Posterior vena cava (tissue), 2 donors: ENCODE results near the gene CHRM3. TPM values are rescaled to one million over a fixed set of nuclear protein-coding genes. Genes with fewer than 3 reads are reported as not detected.
"Not testable (repeated sequence)": the region's sequence is repeated elsewhere in the genome, so short reads cannot be mapped to it uniquely, and the experiment has no call there.

Experiments used
- DNase-seq: peaks from one replicate; pipeline ENCODE4 v3.0.0-alpha.2; 2020; ENCODE audit warnings: low spot score
- intact Hi-C, 2 donors: fragments of 100-400 bp; cut with DNase I; formaldehyde crosslinking; loops; one replicate each; pipeline versions ENCODE4 v1.14.1 to v1.14.2; 2022 to 2023
- long read RNA-seq, 2 donors: library from polyadenylated mRNA; unstranded; transcript quantifications; one replicate each; pipeline ENCODE4 v2.0.0, GENCODE V29; 2020 to 2021
- total RNA-seq, 2 donors: library from RNA; stranded (reverse); fragmentation: NEBNext Ultra II Directional; extraction: Animal tissue kit (Norgen Biotek cat#: 25700); gene quantifications; one replicate each; pipeline ENCODE4 v1.2.1, GENCODE V29; 2021
- donor health status: DM: yes; HTN: yes; CAD: no.
- donor health status: DM: yes; HTN: yes; CAD: no.

The CHRM3 gene
- total RNA-seq = 1 to 10 TPM; 1.4 to 1.8 TPM
- long read RNA-seq, donor 1, partial matches to known transcripts = 0 of 1 reads
- long read RNA-seq, donor 1, other reads (novel, unspliced or antisense) = 1 of 1 reads
- long read RNA-seq, donor 2 = 0 reads

DNA sequence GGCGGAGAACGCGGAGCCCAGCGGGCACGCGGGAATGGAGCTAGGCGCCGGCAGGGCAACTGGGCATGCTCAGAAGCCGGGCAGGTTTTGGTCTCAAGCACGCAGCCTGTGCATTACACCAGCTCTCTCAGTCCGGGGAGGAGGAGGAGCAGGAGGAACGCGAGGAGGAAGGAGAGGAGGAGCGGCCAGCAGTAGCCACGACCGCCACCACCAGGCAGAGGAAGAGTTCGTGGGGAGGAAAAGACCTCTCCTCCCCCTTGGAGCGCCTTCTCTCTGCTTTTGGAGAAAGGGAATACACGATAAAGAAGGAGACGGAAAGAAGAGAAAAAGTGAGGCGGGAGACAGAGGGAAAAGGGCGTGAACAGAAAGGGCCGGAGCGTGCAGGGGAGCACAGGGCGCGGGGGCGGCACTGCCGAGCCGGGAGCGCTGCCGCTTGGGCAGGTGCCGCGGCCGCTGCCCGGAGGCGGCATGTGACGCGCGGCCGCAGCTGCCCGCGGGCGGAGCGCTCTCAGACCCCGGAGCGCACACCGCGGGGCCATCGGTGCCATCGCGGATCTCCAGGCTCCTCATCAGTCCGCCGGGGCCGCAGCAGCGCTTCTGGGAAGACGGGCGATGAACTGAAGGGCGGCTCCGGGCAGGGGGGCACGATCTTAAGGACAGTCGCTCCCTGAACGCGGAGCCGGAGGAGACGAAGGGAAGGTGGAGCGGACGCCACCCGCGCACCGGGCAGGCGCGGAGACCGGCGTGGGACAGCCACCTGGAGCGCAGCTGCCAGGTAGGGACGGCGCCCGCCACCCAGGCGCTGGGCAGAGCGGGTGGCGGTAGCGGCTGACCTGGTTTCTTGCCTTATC is at the start of gene CHRM3:
Gene CHRM3 (plus strand): TSS at position 116 of the 851 bp plus-strand sequence. CDS start 520,884 bp downstream, outside the sequence.
- intact Hi-C loops = no loop called here
- no peak for DNase-seq

DNA sequence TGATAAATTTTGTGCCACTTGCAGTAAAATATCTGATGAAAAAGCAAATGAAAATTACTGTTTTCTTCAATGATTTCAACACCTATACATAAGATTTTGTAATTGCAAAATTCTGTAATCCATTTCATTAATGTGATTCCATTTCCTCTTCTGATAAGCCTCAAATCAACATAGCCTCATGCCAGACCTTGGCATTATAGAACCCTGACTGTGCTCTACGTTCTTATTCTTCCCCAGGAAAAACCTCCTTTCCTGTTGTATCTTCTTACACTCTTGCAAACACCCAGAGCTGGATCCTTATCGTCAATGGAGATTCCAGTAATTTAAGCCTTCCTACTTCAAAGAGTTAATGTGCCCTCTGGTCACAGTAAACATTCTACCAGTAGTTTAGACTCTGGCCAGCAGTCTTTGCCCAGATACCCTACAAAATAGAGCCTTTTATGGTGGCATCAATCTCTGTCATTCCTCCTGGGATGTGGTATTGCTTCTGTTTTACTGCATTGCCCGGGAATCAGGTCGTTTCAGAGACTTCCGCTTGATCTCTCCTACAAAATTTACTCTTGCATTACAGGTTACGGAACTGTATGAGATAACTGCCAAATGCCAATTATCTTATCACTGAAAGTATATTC is 48.5 kb upstream of the CHRM3 start:
- intact Hi-C loops = no loop called here
- no peak for DNase-seq

DNA sequence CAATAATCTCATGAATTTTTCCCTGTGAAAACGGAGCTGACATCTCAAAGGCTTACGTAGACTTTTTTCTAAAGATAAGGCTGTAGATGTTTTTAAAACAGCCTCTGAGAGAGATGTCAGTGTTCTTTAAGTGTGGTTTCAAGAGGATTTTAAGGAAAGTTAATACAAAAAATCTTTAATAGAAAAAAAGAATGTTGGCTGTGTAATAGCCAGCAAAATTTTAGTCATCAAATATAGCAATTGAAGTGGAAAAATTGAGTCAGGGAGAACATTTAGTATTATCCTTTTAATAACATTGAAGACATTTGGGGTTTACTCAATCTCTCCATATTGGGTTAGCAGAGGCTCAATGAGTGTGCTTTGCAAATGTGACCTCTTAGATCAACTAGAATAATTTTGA is 38.6 kb upstream of the CHRM3 start:
- no peak for DNase-seq
- intact Hi-C loops = no loop called here

DNA sequence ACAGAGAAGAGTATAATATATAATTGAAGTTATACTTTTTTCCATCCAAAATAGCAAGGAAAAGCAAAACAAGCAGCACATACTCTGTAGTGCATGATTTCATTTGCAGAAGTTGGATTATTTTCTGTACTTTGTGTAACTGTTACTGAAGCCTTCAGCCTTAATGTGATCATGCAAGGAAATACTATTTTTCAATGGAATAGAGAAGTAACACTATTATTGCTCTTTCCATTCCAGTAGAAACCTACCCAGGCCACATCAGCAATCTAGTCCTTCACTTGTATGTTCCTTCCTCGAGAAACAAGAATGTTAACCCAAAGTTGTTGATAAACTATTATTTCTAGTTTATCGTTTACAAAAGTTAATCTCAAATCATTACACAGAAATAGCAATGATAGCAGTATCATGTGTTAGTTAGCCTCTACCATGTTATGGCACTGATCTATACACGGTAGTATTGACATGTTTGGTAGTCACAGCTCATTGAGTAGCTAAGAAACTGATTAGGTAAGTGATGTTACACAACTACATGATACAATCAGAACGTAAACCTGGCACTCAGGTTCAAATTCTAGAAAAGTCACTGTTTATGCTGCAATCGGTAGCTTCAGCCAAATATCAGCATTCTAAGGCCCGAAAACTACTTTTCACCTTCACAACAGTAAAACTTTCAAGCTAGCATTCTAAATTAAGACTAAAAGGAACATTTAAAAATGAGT is 37.6 kb upstream of the CHRM3 start:
- intact Hi-C loops = no loop called here
- DNase-seq = no peak

DNA sequence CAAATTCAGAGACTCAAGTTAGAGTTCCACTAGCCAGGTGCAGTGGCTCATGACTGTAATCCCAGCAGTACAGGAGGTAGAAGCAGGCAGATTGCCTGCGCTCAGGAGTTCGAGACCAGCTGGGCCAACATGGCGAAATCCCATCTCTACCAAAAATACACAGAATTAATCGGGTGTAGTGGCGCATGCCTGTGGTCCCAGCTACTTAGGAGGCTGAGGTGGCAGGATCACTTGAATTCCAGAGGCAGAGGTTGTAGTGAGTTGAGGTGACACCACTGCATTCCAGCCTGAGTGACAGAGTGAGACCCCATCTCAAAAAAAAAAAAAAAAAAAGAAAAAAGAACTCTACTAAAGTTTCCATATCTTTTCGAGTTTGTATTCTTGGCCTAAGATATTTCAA is 36.7 kb upstream of the CHRM3 start:
- no peak for DNase-seq
- intact Hi-C loops = no loop called here

DNA sequence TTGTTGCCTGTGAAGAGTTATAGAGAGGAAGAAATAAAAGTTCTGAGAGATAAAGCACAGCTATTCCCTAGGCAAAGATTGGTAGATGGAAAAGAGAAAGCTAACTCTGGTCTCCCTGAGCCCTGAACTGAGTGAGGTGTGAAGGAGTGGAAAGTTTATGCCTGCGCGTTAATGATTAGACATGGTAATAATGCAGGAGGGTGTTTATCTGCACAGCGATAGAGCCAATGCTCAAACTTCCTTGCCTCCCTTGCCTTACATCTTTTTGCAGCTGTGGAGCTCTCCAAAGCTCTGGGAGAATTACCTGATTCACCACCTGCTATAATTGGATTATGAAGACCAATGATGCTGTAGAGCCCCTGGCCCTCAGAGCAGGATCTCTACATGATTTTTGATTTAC is 32.8 kb upstream of the CHRM3 start:
- intact Hi-C loops = no loop called here
- DNase-seq = no peak

DNA sequence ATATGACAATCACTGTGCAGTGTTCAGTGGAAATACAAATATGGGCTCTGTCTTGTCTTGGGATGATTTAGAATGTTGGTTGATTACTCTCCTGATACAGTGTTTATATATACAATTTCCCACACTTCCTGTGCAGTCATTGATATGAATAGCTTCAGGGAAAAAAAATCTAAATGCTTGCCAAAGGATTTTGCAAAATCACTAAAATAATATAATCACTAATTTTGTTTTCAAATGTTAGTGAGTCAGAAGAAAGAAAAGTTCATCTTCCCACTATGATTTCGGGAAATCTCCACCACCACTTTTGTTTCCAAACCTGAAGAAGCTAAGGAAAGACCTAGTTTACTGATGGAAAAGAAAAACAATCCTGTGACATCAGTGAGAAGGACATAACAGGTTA is 32.1 kb upstream of the CHRM3 start:
- intact Hi-C loops = no loop called here
- DNase-seq = no peak

DNA sequence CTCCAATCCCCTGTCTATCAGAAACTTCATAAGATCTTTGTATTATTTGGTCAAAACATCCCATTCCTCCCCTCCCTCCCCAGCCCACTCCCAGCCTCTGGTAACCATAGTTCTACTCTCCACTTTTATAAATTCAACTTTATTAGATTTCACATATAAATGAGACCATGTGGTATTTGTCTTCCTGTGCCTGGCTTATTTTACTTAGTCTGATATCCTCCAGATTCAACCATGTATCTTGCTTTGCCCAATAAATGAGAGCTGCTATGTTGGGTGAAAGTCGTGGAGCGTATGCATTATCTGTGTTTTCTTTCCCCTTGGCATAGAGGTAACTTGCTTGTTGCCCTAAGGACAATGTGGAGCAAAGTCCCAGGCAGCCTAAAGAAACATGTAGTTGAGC is 28.5 kb upstream of the CHRM3 start:
- DNase-seq = no peak
- intact Hi-C loops = no loop called here

DNA sequence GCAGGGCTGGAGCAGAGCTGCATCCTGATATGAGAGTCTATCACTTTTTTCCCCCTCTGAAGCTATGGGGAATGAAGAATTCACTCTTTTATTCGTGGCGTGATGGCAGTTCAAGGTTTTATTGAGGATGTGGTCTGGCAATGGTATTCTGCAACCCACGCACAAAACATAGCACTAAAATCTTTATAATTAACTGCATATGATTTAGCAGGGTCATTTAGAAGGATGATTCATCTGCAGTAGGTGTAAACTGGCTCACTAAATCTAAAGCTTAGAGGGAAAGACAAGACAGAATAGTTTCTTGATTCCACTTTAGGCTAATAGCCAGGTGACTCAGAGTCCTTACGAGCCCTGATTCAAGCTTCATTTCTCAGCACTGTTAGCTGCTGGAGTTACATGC is 25.0 kb upstream of the CHRM3 start:
- no peak for DNase-seq
- intact Hi-C loops = no loop called here

DNA sequence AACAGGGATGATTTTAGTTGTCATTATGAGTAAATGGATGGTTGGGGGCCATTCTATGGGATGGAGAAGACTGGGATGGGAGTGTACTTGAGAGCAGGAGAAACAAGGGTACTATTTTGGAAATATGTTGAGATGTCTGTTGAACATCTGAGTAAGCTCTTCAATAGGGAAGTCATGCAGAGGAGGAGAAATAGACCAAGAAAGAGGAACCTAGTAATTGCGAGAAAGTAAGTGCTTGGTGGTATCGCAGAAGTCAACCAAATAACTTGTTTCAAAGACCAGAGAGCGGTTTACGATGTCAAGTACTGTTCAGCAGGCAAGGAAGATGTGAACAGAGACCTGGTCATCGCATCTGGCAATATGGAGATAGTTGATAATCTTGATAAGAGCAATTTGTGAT is 22.4 kb upstream of the CHRM3 start:
- no peak for DNase-seq
- intact Hi-C loops = no loop called here

DNA sequence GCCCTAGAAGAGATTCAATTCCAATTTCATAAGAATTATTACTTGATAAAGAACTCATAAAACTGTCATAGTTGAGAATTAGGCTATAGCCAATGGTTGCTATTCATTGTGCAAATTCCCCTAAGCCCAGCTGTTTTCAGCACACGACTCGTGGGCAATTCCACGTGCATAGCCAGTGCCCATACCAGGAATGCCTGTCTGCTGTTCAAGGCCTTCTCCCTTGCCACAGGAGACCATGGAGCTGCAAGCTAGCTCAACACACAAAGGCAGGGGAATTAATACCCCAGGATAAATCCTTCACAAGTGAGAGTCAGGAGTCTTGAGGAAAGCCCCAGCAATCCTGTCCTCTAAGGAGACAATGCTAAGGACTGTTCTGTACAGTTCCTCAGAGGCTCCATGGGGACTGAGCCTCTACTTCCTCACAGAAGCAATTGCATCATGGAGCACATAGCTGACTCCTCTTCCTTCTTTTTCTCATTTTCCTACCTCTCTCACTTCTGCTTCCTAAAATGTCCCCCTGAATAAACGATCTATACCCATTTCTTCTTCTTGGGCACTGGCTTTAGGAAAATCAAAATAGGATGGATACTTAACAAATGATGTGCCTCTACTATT is 19.1 kb upstream of the CHRM3 start:
- intact Hi-C loops = no loop called here
- DNase-seq = no peak

DNA sequence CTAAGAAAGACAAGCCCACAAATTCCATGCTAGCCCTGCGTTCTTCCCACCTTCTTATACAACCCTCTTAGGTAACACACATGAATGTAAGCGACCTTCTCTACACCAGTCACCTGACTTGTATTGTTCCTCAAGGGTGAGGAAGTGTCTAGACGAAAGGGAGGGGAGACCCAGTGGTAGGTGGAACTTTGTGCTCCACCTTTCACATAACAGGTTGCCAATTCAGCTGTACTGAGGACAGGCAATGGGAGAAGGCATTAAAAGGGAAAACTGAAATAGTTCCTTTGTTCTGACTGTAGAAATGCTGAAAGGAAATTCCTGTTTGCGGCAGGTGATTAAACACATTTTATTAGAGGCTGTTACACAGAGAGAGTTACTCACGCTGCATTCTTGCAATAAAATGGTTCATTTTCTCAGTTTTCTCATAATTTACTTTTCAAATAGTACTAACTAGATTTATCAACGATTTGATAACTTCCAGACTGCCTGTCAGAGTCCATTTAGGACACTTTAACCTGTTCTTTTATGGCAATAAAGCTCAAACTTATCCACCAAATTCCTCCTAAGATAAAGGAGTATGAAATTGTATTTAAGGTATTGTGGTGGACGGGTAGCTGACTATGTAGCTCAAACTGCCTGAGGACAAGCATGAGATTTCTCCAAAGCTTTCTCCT is 17.8 kb upstream of the CHRM3 start:
- no peak for DNase-seq
- intact Hi-C loops = no loop called here

DNA sequence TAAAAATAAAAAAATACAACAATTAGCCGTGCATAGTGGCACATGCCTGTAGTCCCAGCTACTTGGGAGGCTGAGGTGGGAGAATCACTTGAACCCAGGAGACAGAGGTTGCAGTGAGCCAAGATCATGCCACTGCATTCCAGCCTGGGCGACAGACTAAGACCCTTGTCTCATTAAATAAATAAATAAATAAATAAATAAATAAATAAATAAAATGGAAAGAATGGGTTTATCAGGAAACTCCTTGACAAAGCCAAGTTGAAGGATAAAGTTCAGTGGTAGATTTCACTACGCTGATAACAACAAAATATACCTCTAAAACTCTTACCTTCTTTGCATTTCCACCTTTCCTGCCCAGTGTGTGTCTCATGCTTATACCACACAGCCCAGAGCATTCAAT is 15.5 kb upstream of the CHRM3 start:
- intact Hi-C loops, DNase-seq: not testable (repeated sequence)

DNA sequence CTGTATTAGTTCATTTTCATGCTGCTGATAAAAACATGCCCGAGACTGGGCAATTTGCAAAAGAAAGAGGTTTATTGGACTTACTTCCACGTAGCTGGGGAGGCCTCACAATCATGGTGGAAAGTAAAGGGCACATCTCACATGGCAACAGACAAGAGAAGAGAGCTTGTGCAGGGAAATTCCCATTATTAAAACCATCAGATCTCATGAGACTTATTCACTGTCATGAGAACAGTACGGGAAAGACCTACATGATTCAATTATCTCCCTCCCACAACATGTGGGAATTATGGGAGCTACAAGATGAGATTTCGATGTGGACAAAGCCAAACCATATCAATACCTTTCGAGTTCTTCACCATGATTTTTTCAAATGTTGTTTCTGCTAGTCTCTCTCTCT is 3.7 kb upstream of the CHRM3 start:
- no peak for DNase-seq
- intact Hi-C loops = no loop called here

DNA sequence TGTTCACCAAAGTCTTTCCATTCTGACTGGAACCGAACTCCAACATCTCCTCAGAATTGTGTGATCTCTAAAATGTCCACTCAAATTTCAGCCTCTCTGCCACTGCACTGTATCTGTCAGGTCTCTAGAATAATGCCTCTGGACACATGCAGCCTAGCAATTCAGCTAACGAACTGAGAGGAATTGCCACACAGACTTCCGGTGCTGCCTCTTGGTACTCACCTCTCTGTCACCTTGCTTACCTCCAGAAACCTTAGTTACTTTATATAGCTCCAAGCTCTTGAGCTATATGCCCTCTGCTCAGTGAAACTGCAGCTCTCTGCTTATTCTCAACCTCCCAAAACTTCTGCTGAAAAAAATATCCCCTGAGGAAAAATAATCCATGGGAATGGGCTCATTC is 2.7 kb upstream of the CHRM3 start:
- intact Hi-C loops = no loop called here
- no peak for DNase-seq

DNA sequence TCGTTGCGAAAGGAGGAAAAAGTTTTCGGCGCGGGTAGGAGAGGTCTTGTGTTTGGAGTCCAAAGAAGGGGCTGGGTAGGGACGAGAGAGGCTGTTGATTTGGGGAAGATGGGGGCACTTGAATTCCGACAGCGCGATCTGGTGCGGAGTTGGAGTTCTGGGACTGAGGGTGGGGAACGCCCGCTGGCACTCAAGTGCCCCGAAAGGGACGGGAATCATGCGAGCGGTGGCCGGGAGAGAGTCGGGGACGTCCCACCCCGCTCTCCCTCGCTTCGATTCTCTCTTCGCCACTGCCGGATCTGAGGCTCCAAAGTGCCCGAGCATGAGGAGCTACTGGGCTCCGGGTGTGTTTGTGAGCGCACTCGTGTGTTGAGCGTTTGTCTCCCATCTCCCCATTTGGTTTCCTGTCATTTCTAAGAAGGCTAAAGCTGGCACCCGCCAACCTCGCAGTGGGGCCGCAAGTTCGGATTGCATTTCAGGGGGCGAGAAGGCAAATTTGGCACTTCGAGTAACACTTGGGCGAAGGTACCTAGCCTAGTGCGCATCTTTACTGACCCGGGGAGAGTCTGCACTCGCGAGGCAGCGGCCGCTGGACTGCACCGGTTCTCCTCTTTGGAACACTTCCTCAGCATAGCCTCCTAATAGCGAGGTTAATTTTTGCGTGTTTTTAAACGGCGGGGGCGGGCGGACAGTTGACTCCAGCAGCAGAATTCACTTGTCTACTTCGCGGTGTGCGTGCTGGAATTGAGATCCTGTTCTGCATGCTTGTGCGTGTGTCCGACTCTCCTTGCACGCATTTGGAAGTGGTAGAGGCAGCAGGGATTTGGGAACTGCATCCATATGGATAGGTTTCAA is 1.2 kb downstream of the CHRM3 start:
- no peak for DNase-seq
- intact Hi-C loops = no loop called here

DNA sequence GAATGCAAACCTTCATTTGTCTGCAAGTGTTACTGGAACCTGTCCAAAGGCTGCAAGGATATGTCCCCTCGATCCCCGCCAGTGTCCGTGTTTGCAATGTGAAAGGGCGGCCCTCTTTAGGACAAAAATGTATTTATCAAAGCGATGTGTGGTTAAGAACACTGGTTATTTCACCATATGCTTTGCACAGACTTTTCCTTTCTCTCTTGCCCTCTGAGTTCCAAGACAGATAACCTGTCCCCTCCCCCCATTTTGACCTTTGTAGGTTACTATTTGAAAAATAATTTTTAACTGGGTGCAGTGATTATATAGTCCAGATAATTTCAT is 1.8 kb downstream of the CHRM3 start:
- intact Hi-C loops = no loop called here

DNA sequence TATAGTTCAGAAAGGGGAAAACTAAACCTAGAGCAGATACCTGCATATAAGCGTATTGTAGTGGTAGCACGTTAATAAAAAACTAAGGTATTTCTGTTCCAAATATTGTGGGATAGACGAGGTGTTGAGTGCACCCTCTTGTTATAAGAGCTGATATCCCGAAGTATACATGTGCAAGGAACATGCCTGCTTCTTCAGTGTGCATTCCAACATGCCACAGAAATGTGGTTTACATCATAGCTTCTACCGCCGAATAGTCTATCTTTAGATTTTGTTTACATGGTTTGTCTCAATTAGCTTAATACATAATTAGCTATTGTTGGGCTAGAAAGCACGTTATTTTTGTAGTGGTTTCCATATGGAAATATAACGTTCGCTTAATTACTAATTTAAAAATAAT is 2.2 kb downstream of the CHRM3 start:
- intact Hi-C loops = no loop called here

More for the DNA sequence above, 1.8 kb downstream of the CHRM3 start:
- no peak for DNase-seq

DNA sequence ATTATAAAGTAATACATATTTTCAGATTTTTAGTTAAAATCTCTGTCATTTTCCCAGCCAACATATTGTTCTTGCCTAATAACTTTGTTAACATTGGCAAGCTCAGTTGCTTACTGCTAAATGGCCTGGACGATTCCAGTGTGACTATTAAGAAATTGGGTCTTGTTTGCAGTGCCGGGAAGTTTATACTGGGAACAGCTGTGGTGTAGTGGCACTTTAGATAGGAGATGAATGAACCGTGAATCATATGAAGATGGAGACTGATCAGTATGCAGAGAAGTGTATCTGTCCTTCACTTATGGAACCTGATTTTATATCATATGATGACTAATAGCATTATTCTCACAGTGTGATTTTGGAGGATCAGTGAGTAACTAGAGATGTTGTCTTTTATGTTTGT is 3.3 kb downstream of the CHRM3 start:
- DNase-seq = no peak
- intact Hi-C loops = no loop called here

More for the DNA sequence above, 2.2 kb downstream of the CHRM3 start:
- DNase-seq = no peak
